Breast epithelium (tissue), 4 donors: ENCODE measurements around the gene TBL1XR1. TPM values are rescaled to one million over a fixed set of nuclear protein-coding genes. Genes with fewer than 3 reads are reported as not detected.
"Not testable (repeated sequence)": the region's sequence is repeated elsewhere in the genome, so short reads cannot be mapped to it uniquely, and the experiment has no call there.

Experiments used
- DNase-seq, 2 donors: peaks; one replicate each; pipeline ENCODE4 v3.0.0-alpha.2; 2019; ENCODE audit warnings: low spot score in 2 of 2
- H3K27ac ChIP-seq, 2 donors: fragments of 200-600 bp; sonication (generic) in 1 of 2; one replicate each; pipeline ENCODE4 v1.5.1; 2016 to 2019; ENCODE audit warnings: mild to moderate bottlenecking in 1 of 2
- H3K27me3 ChIP-seq, 2 donors: fragments of 200-600 bp; sonication (generic) in 1 of 2; one replicate each; pipeline versions ENCODE4 v1.5.1 to v1.6.0; 2017 to 2019; ENCODE audit warnings: control low read depth in 1 of 2, mild to moderate bottlenecking in 1 of 2
- H3K36me3 ChIP-seq: fragments of 200-600 bp; one replicate; pipeline ENCODE4 v1.5.1; 2019
- H3K4me1 ChIP-seq, 2 donors: fragments of 200-600 bp; sonication (generic); one replicate each; pipeline ENCODE4 v1.5.1; 2016 to 2019; ENCODE audit warnings: control low read depth in 1 of 2
- H3K4me3 ChIP-seq, 3 donors: fragments of 200-600 bp; sonication (generic); 1 replicate in 2 of 3; 2 replicates in 1 of 3; pipeline ENCODE4 v1.5.1; 2016 to 2019; ENCODE audit warnings: mild to moderate bottlenecking in 3 of 3, moderate library complexity in 2 of 3
- H3K9me3 ChIP-seq, 2 donors: fragments of 200-600 bp; sonication (generic) in 1 of 2; one replicate each; pipeline ENCODE4 v1.5.1; 2016 to 2019; ENCODE audit warnings: control low read depth in 1 of 2
- CTCF ChIP-seq, 3 donors: fragments of 450-650 bp; IDR thresholded peaks; one replicate each; pipeline ENCODE4 v1.5.1; 2016 to 2017; ENCODE audit warnings: antibody characterized with exemption in 3 of 3, mild to moderate bottlenecking in 3 of 3, moderate library complexity in 3 of 3
- POLR2A ChIP-seq: fragments of 450-650 bp; IDR thresholded peaks from one replicate; pipeline ENCODE4 v1.6.1; 2016; ENCODE audit warnings: antibody characterized with exemption, mild to moderate bottlenecking, moderate library complexity
- POLR2AphosphoS5 ChIP-seq, 3 donors: sonication (generic); formaldehyde crosslinking; IDR thresholded peaks; one replicate each; pipeline ENCODE4 v1.6.1; 2017; ENCODE audit warnings: antibody characterized with exemption in 3 of 3
- intact Hi-C: fragments of 100-400 bp; cut with DNase I; formaldehyde crosslinking; loops from one replicate; pipeline ENCODE4 v1.15.1; 2023; ENCODE audit warnings: low total_unique reads
- total RNA-seq, 3 donors: library from RNA; depleted of rRNA; stranded (reverse); fragments of >200 nt; gene quantifications; one replicate each; pipeline ENCODE4 v1.1.0, GENCODE V29; 2016

Gene TBL1XR1
- total RNA-seq, 3 donors from 2014 or later, result 92.8 to 147 (median 111) TPM

GRCh38 chr3:177186306-177186705 lies 11.0 kb downstream of the TBL1XR1 start:
- H3K4me1 ChIP-seq, result peaks cover 0 to 3% of the 10 kb centered on the region in 2 donors
- no peak for DNase-seq
- intact Hi-C loops, result loop anchor here (10.0 kb wide), 1 partner anchor 418 kb away; no protein-coding TSS in a partner anchor
- H3K4me3 ChIP-seq, result no peak overlapping the region
- H3K27me3 ChIP-seq, result no peaks in the 10 kb centered on the region
- TF ChIP-seq POLR2AphosphoS5 (IDR thresholded peaks at IDR 0.05) (no peak), CTCF (IDR thresholded peaks at IDR 0.05) (no peak), POLR2A (no peak)
- H3K27ac ChIP-seq, result no peak overlapping the region
- H3K36me3 ChIP-seq, result no peaks in the 10 kb centered on the region
- H3K9me3 ChIP-seq, result no peaks in the 10 kb centered on the region

GRCh38 chr3:177185035-177185574 lies 12.2 kb downstream of the TBL1XR1 start:
- no peak for DNase-seq
- Histone ChIP-seq H3K4me1 (peaks cover 0 to 3% of the 10 kb centered on the region in 2 donors), H3K27ac (no peak overlapping the region), H3K9me3 (no peaks in the 10 kb centered on the region), H3K4me3 (no peak overlapping the region), H3K36me3 (no peaks in the 10 kb centered on the region), H3K27me3 (no peaks in the 10 kb centered on the region)
- TF ChIP-seq POLR2AphosphoS5 (IDR thresholded peaks at IDR 0.05), result no peak
- no peak for TF ChIP-seq POLR2A
- TF ChIP-seq CTCF (IDR thresholded peaks at IDR 0.05), result no peak
- intact Hi-C loops, result loop anchor here (10.0 kb wide), 1 partner anchor 420 kb away; no protein-coding TSS in a partner anchor

- H3K4me1 ChIP-seq, H3K27ac ChIP-seq, DNase-seq, H3K36me3 ChIP-seq, H3K27me3 ChIP-seq, H3K9me3 ChIP-seq, H3K4me3 ChIP-seq: not testable (repeated sequence)
- intact Hi-C loops, result loop anchor here (10.0 kb wide), 1 partner anchor 420 kb away; no protein-coding TSS in a partner anchor
Measured at GRCh38 chr3:177184602-177185001, 12.7 kb downstream of the TBL1XR1 start.

DNA sequence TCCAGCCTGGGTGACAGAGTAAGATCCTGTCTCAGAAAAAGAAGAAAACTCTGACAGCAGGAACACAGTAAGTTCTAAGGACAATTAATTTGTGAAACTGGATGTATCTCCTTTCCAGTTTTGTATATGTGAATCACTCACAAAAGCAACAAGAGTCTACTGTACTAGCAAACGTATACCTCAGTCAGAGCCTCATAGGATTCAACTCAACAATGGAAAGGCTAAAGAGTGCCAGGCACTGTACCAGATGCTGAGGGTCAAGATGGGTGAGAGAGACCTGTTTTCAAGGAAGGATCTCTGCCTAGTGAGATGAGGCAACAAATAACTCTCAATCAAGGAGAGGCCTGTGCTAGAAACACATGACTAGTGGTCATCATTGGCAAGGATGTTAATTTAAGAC lies 14.9 kb downstream of the TBL1XR1 start:
- Histone ChIP-seq H3K9me3 (no peaks in the 10 kb centered on the region), H3K4me1 (peaks cover 0 to 3% of the 10 kb centered on the region in 2 donors), H3K4me3 (no peak overlapping the region), H3K27me3 (no peaks in the 10 kb centered on the region), H3K36me3 (no peaks in the 10 kb centered on the region), H3K27ac (no peak overlapping the region)
- no peak for TF ChIP-seq POLR2A
- TF ChIP-seq POLR2AphosphoS5 (IDR thresholded peaks at IDR 0.05), result no peak
- no peak for TF ChIP-seq CTCF (IDR thresholded peaks at IDR 0.05)
- no peak for DNase-seq
- intact Hi-C loops, result loop anchor here (10.0 kb wide), 1 partner anchor 422 kb away; no protein-coding TSS in a partner anchor

DNA sequence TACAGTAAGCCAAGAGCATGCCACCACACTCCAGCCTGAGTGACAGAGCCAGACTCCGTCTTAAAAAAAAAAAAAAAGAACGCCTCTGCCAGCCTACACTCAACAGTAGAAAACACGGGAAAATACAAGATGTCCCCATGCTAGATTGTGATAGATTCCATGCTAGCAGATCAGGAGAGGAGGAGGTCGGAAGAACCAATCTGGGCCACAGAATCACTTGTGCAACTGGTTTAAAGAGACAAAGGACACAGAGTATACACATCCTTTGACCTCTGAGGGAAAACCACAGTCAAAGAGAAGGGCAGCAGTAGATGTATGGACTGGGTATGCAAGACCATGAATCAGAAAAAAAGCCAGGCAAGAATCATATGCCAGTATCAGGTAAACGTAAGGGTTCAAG lies 15.9 kb downstream of the TBL1XR1 start:
- intact Hi-C loops, result loop anchor here (10.0 kb wide), 1 partner anchor 423 kb away; no protein-coding TSS in a partner anchor
- DNase-seq, result no peak

More for the DNA sequence above, 15.9 kb downstream of the TBL1XR1 start:
- H3K36me3 ChIP-seq, result no peaks in the 10 kb centered on the region
- H3K9me3 ChIP-seq, result no peaks in the 10 kb centered on the region
- no peak overlapping the region for H3K27ac ChIP-seq
- peaks cover 0 to 3% of the 10 kb centered on the region in 2 donors for H3K4me1 ChIP-seq
- no peaks in the 10 kb centered on the region for H3K27me3 ChIP-seq
- H3K4me3 ChIP-seq, result no peak overlapping the region
- TF ChIP-seq POLR2A (no peak), POLR2AphosphoS5 (IDR thresholded peaks at IDR 0.05) (no peak), CTCF (IDR thresholded peaks at IDR 0.05) (no peak)
